GM23338 (cell line): ENCODE results near the gene GPX7. TPM values are rescaled to one million over a fixed set of nuclear protein-coding genes. Genes with fewer than 3 reads are reported as not detected.

Experiments used
- ATAC-seq: fragments of 200-7000 bp; cut with Tn5 transposase; 3 replicates; pipeline ENCODE4 v1.9.1; 2020
- DNase-seq: peaks from one replicate; pipeline ENCODE4 v3.0.0-alpha.2; 2015; ENCODE audit warnings: low spot score
- H2AFZ ChIP-seq: fragments of 200-600 bp; sonication (generic); 2 replicates; pipeline ENCODE4 v1.8.0; 2016; ENCODE audit warnings: antibody characterized with exemption, mild to moderate bottlenecking, moderate library complexity
- H3F3A ChIP-seq: fragments of 200-600 bp; sonication (generic); replicated peaks from 2 replicates; pipeline ENCODE4 v1.8.0; 2017; ENCODE audit warnings: antibody characterized with exemption, mixed run types, low read depth
- H3K27ac ChIP-seq: fragments of 200-600 bp; sonication (generic); 2 replicates; pipeline ENCODE4 v1.6.1; 2016; ENCODE audit warnings: low read depth
- H3K27me3 ChIP-seq: fragments of 200-600 bp; sonication (generic); 2 replicates; pipeline ENCODE4 v1.8.0; 2016; ENCODE audit warnings: mild to moderate bottlenecking, mixed run types, moderate library complexity; ENCODE audit not compliant: insufficient read depth
- H3K36me3 ChIP-seq: fragments of 200-600 bp; sonication (generic); 2 replicates; pipeline ENCODE4 v1.8.0; 2016; ENCODE audit warnings: mild to moderate bottlenecking; ENCODE audit not compliant: insufficient read depth
- H3K4me1 ChIP-seq: fragments of 200-600 bp; sonication (generic); 2 replicates; pipeline ENCODE4 v1.8.0; 2016; ENCODE audit warnings: mild to moderate bottlenecking, moderate library complexity; ENCODE audit not compliant: insufficient read depth
- H3K4me2 ChIP-seq: fragments of 200-600 bp; sonication (generic); 2 replicates; pipeline ENCODE4 v1.7.1; 2017; ENCODE audit warnings: mixed run types
- H3K4me3 ChIP-seq: fragments of 200-600 bp; sonication (generic); 2 replicates; pipeline ENCODE4 v1.6.1; 2016; ENCODE audit warnings: mixed run types
- H3K79me2 ChIP-seq: fragments of 200-600 bp; sonication (generic); replicated peaks from 2 replicates; pipeline ENCODE4 v1.8.0; 2017; ENCODE audit warnings: mild to moderate bottlenecking; ENCODE audit not compliant: insufficient read depth
- H3K9me2 ChIP-seq: fragments of 200-600 bp; sonication (generic); 2 replicates; pipeline ENCODE4 v1.8.0; 2017; ENCODE audit not compliant: insufficient read depth
- H4K20me1 ChIP-seq: fragments of 200-600 bp; sonication (generic); replicated peaks from 2 replicates; pipeline ENCODE4 v1.8.0; 2017; ENCODE audit warnings: mild to moderate bottlenecking; ENCODE audit not compliant: insufficient read depth
- H3K27ac Mint-ChIP-seq: 2 replicates; pipeline ENCODE4 v1.8.0; 2020; ENCODE audit warnings: inconsistent platforms, mild to moderate bottlenecking, moderate library complexity, mixed read lengths
- H3K27me3 Mint-ChIP-seq: 3 replicates; pipeline ENCODE4 v1.8.0; 2022; ENCODE audit warnings: low read depth, mild to moderate bottlenecking, moderate library complexity, mixed read lengths, inconsistent platforms; ENCODE audit not compliant: insufficient read depth, poor library complexity
- H3K36me3 Mint-ChIP-seq: 3 replicates; pipeline ENCODE4 v1.8.0; 2021; ENCODE audit warnings: low read depth, mild to moderate bottlenecking, inconsistent platforms, moderate library complexity, mixed read lengths
- H3K4me1 Mint-ChIP-seq: 3 replicates; pipeline ENCODE4 v1.8.0; 2020; ENCODE audit warnings: mild to moderate bottlenecking, inconsistent platforms, mixed read lengths
- H3K4me3 Mint-ChIP-seq: 3 replicates; pipeline ENCODE4 v1.8.0; 2021; ENCODE audit warnings: moderate library complexity, mild to moderate bottlenecking, inconsistent platforms, mixed read lengths
- H3K9me3 Mint-ChIP-seq: 3 replicates; pipeline ENCODE4 v1.8.0; 2020; ENCODE audit warnings: moderate library complexity, mild to moderate bottlenecking, inconsistent platforms, mixed read lengths
- CREB1 ChIP-seq: fragments of 250-450 bp; sonication (Bioruptor Pico); IDR thresholded peaks from 2 replicates; pipeline ENCODE4 v1.5.0; 2020; ENCODE audit warnings: low read depth, mild to moderate bottlenecking, moderate library complexity
- EZH2 ChIP-seq: fragments of 200-600 bp; sonication (generic); IDR thresholded peaks from one replicate; pipeline ENCODE4 v1.8.0; 2017; ENCODE audit warnings: antibody characterized with exemption, mild to moderate bottlenecking, low read depth; ENCODE audit not compliant: unreplicated experiment
- EZH2phosphoT487 ChIP-seq: fragments of 200-600 bp; sonication (generic); IDR thresholded peaks from one replicate; pipeline ENCODE4 v1.8.1; 2018; ENCODE audit warnings: antibody characterized with exemption; ENCODE audit not compliant: unreplicated experiment
- JUNB ChIP-seq: IDR thresholded peaks from one replicate; pipeline ENCODE4 v1.6.1; 2016; ENCODE audit warnings: antibody characterized with exemption; ENCODE audit not compliant: unreplicated experiment
- STAT1 ChIP-seq: IDR thresholded peaks from one replicate; pipeline ENCODE4 v1.6.1; 2016; ENCODE audit warnings: antibody characterized with exemption; ENCODE audit not compliant: unreplicated experiment
- ZNF331 ChIP-seq: fragments of 250-450 bp; sonication (Bioruptor Pico); IDR thresholded peaks from 2 replicates; pipeline ENCODE4 v1.5.0; 2020; ENCODE audit warnings: low read depth, mild to moderate bottlenecking, moderate library complexity
- ZNF462 ChIP-seq: fragments of 250-450 bp; sonication (Bioruptor Pico); IDR thresholded peaks from 2 replicates; pipeline ENCODE4 v1.5.0; 2020; ENCODE audit warnings: mild to moderate bottlenecking, moderate library complexity
- polyA plus RNA-seq: library from polyadenylated mRNA; unstranded; fragments of >200 nt; fragmentation: Nextera tagmentation; extraction: Ambion mirVana; gene quantifications from 2 replicates; pipeline ENCODE4 v1.2.1, GENCODE V29; 2016
- total RNA-seq: library from RNA; depleted of rRNA; stranded (reverse); fragments of >200 nt; shearing (Covaris generic); gene quantifications from 2 replicates; pipeline ENCODE4 v1.2.3, GENCODE V29; 2014
- TF ChIP-seq, protein P1 (sequence below), 2 experiments: fragments of 200-600 bp in 1 of 2; sonication (generic) in 1 of 2; conservative IDR thresholded peaks; 2 replicates each; pipeline versions ENCODE4 v1.5.1 to v1.6.1; 2016 to 2017; ENCODE audit warnings: antibody characterized with exemption in 2 of 2, low read depth in 2 of 2, mild to moderate bottlenecking in 2 of 2, moderate library complexity in 1 of 2
- TF ChIP-seq, protein P2 (sequence below): IDR thresholded peaks from one replicate; pipeline ENCODE4 v1.6.1; 2018; ENCODE audit warnings: antibody characterized with exemption; ENCODE audit not compliant: unreplicated experiment

Gene GPX7
- total and polyA plus RNA-seq, 2 experiments from 2014 or later, result 12.8 to 20.9 TPM

DNA sequence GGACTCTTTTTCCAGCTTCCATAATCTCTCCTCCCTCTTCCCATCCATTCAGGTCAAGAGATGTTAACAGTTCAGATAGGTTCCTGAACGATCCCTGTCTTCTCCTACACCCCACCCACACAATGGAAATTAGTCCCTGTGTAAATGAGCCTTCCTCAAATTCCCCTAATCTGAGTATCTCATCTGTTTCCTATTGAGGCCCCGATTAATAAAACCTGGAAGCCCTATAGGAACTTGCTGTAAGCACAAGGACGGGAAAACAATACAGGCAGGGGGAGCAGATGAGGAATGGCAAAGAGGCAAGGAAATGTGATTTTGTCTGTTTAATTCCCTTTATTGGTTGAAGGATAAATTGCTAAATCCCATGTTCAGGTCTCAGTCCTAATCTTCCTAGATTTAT lies 7.1 kb upstream of the GPX7 start (continued):
- no peak for TF ChIP-seq ZNF462 (CRISPR knock-in tag)
- TF ChIP-seq CREB1 (CRISPR knock-in tag), result no peak
- TF ChIP-seq STAT1, result no peak
- TF ChIP-seq EZH2phosphoT487, result no peak
- TF ChIP-seq, protein P1, sequence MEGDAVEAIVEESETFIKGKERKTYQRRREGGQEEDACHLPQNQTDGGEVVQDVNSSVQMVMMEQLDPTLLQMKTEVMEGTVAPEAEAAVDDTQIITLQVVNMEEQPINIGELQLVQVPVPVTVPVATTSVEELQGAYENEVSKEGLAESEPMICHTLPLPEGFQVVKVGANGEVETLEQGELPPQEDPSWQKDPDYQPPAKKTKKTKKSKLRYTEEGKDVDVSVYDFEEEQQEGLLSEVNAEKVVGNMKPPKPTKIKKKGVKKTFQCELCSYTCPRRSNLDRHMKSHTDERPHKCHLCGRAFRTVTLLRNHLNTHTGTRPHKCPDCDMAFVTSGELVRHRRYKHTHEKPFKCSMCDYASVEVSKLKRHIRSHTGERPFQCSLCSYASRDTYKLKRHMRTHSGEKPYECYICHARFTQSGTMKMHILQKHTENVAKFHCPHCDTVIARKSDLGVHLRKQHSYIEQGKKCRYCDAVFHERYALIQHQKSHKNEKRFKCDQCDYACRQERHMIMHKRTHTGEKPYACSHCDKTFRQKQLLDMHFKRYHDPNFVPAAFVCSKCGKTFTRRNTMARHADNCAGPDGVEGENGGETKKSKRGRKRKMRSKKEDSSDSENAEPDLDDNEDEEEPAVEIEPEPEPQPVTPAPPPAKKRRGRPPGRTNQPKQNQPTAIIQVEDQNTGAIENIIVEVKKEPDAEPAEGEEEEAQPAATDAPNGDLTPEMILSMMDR (conservative IDR thresholded peaks at IDR 0.05; ENCODE audit: low read depth in 2 of 2), result no peak

GRCh38 chr1:52597912-52598311 lies 4.3 kb upstream of the GPX7 start:
- no peak overlapping the region for H3K27ac Mint-ChIP-seq
- Histone ChIP-seq H3F3A (no peaks in the 10 kb centered on the region), H3K4me2 (no peak overlapping the region), H2AFZ (no peak overlapping the region), H4K20me1 (no peaks in the 10 kb centered on the region), H3K79me2 (no peaks in the 10 kb centered on the region), H3K9me2 (no peaks in the 10 kb centered on the region), H3K36me3 (no peaks in the 10 kb centered on the region), H3K4me3 (no peak overlapping the region), H3K27ac (no peak overlapping the region), H3K4me1 (0 out of 2 replicates have a peak, but pooled peaks cover 6% of the 10 kb centered on the region), H3K27me3 (peaks cover 29% of the 10 kb centered on the region)
- no peak overlapping the region for H3K4me3 Mint-ChIP-seq
- DNase-seq (no peak), ATAC-seq (no peak)
- H3K36me3 Mint-ChIP-seq, result no peaks in the 10 kb centered on the region
- H3K9me3 Mint-ChIP-seq, result peaks cover 3% of the 10 kb centered on the region; the same call in 1 of the 3 replicates
- H3K4me1 Mint-ChIP-seq, result peaks cover 7% of the 10 kb centered on the region
- H3K27me3 Mint-ChIP-seq, result peaks cover 25% of the 10 kb centered on the region
- TF ChIP-seq STAT1 (no peak), EZH2 (no peak), ZNF331 (CRISPR knock-in tag) (no peak), JUNB (no peak), CREB1 (CRISPR knock-in tag) (no peak)
- TF ChIP-seq, protein P2, sequence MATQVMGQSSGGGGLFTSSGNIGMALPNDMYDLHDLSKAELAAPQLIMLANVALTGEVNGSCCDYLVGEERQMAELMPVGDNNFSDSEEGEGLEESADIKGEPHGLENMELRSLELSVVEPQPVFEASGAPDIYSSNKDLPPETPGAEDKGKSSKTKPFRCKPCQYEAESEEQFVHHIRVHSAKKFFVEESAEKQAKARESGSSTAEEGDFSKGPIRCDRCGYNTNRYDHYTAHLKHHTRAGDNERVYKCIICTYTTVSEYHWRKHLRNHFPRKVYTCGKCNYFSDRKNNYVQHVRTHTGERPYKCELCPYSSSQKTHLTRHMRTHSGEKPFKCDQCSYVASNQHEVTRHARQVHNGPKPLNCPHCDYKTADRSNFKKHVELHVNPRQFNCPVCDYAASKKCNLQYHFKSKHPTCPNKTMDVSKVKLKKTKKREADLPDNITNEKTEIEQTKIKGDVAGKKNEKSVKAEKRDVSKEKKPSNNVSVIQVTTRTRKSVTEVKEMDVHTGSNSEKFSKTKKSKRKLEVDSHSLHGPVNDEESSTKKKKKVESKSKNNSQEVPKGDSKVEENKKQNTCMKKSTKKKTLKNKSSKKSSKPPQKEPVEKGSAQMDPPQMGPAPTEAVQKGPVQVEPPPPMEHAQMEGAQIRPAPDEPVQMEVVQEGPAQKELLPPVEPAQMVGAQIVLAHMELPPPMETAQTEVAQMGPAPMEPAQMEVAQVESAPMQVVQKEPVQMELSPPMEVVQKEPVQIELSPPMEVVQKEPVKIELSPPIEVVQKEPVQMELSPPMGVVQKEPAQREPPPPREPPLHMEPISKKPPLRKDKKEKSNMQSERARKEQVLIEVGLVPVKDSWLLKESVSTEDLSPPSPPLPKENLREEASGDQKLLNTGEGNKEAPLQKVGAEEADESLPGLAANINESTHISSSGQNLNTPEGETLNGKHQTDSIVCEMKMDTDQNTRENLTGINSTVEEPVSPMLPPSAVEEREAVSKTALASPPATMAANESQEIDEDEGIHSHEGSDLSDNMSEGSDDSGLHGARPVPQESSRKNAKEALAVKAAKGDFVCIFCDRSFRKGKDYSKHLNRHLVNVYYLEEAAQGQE, result no peak
- TF ChIP-seq, protein P1 (conservative IDR thresholded peaks at IDR 0.05; ENCODE audit: low read depth in 2 of 2), result no peak
